ENCODE data around the gene ZNF775.

Gene ZNF775

GRCh38 chr7:150406567-150407421 is 27.7 kb downstream of the ZNF775 start:
- H3K36me3 ChIP-seq (replicated peaks): no peaks in the 10 kb centered on the region
- no peaks in the 10 kb centered on the region for H3K27me3 ChIP-seq (replicated peaks)
- TF ChIP-seq, protein P1, sequence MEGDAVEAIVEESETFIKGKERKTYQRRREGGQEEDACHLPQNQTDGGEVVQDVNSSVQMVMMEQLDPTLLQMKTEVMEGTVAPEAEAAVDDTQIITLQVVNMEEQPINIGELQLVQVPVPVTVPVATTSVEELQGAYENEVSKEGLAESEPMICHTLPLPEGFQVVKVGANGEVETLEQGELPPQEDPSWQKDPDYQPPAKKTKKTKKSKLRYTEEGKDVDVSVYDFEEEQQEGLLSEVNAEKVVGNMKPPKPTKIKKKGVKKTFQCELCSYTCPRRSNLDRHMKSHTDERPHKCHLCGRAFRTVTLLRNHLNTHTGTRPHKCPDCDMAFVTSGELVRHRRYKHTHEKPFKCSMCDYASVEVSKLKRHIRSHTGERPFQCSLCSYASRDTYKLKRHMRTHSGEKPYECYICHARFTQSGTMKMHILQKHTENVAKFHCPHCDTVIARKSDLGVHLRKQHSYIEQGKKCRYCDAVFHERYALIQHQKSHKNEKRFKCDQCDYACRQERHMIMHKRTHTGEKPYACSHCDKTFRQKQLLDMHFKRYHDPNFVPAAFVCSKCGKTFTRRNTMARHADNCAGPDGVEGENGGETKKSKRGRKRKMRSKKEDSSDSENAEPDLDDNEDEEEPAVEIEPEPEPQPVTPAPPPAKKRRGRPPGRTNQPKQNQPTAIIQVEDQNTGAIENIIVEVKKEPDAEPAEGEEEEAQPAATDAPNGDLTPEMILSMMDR (IDR thresholded peaks at IDR 0.05; ENCODE audit: low read depth, low read length, missing control alignments): no peak
- DNase-seq: no peak
- H3K4me3 ChIP-seq (ENCODE audit: low read depth, low read length): no peak overlapping the region
- in situ Hi-C loops (cut with HindIII; ENCODE audit: low pct_ligation_motif_present, low sequenced_read_pairs): no loop called here
- H3K27ac ChIP-seq: no peak overlapping the region

DNA sequence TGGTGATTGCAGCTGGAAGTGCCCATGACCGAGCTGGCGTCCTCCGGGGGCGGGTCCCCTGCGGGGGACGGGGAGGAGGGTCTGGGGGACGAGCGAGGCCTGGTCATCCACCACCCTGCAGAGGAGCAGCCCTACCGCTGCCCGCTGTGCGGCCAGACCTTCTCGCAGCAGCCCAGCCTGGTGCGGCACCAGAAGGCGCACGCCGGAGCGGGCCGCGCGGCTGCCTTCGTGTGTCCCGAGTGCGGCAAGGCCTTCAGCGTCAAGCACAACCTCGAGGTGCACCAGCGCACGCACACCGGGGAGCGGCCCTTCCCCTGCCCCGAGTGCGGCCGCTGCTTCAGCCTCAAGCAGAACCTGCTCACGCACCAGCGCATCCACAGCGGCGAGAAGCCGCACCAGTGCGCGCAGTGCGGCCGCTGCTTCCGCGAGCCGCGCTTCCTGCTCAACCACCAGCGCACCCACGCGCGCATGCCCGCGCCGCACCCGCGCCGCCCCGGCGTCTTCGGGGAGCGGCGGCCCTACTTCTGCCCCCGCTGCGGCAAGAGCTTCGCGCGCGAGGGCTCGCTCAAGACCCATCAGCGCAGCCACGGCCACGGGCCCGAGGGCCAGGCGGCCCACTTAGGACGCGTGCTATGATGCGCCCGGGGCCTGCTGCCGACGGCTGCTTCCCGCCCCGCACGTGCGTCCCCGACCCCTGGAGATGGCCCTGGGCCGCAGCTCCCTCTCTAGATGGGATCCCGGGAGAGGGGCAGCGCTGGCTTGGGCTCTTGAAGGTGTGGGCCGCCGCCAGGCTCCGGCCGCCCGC is 28.7 kb downstream of the ZNF775 start:
- TF ChIP-seq, protein P1 (IDR thresholded peaks at IDR 0.05; ENCODE audit: low read depth, low read length, missing control alignments): no peak

DNA sequence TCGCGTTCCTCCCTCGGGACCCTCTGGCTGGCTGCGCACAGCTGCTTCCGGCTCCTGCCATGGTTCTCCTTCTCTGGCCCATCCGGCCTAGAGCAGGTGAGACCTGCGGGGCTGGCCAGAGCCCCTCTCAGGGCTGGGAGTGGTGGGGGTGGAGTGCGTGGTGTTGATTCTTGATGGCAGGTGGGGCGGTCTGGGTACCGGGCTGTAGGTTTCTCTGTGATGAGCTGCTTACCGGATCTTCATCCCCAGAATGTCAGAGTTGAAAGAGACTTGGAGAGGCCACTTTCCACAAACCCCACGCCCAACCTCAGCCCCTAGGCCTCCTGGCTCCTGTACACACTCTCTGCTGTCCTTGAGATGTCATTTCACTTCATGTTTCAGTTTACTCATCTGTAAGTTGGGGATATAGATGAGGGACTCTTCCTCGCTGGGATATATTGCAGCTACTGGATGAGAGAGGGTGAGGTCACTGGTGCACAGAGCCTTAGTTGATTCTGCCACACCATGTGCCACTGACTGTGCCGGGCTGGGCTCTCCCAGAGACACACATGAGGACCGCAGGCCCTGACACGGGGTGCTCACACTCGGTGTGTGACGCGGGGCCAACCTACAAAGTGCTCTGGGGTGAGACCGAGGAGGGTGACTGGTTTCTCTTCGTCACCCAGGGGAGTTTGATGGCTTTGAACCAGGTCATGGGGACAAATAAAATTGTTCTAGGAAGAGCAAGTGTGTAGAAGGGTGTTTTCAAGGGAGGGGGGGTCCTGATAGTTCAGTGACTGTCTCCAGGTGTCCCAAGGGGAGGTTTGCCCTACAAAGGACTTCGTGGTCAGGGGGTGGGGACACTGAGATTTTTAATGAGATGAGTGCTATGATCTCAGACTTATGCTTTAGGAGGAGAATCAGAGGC is 29.5 kb downstream of the ZNF775 start:
- H3K27ac ChIP-seq: no peak overlapping the region
- no peaks in the 10 kb centered on the region for H3K27me3 ChIP-seq (replicated peaks)
- H3K4me3 ChIP-seq (ENCODE audit: low read depth, low read length): no peak overlapping the region
- in situ Hi-C loops (cut with HindIII; ENCODE audit: low pct_ligation_motif_present, low sequenced_read_pairs): no loop called here
- TF ChIP-seq, protein P1 (IDR thresholded peaks at IDR 0.05; ENCODE audit: low read depth, low read length, missing control alignments): no peak
- no peaks in the 10 kb centered on the region for H3K36me3 ChIP-seq (replicated peaks)
- DNase-seq: no peak

More for the DNA sequence above, 28.7 kb downstream of the ZNF775 start:
- H3K36me3 ChIP-seq (replicated peaks): no peaks in the 10 kb centered on the region
- in situ Hi-C loops (cut with HindIII; ENCODE audit: low pct_ligation_motif_present, low sequenced_read_pairs): no loop called here
- H3K4me3 ChIP-seq (ENCODE audit: low read depth, low read length): no peak overlapping the region
- no peak overlapping the region for H3K27ac ChIP-seq
- DNase-seq: no peak
- no peaks in the 10 kb centered on the region for H3K27me3 ChIP-seq (replicated peaks)

- DNase-seq: no peak
- TF ChIP-seq, protein P1 (IDR thresholded peaks at IDR 0.05; ENCODE audit: low read depth, low read length, missing control alignments): no peak
- in situ Hi-C loops (cut with HindIII; ENCODE audit: low pct_ligation_motif_present, low sequenced_read_pairs): no loop called here
- no peak overlapping the region for H3K27ac ChIP-seq
- no peak overlapping the region for H3K4me3 ChIP-seq (ENCODE audit: low read depth, low read length)
- H3K36me3 ChIP-seq (replicated peaks): no peaks in the 10 kb centered on the region
- no peaks in the 10 kb centered on the region for H3K27me3 ChIP-seq (replicated peaks)
Measured at GRCh38 chr7:150409300-150410030, 30.3 kb downstream of the ZNF775 start.

DNA sequence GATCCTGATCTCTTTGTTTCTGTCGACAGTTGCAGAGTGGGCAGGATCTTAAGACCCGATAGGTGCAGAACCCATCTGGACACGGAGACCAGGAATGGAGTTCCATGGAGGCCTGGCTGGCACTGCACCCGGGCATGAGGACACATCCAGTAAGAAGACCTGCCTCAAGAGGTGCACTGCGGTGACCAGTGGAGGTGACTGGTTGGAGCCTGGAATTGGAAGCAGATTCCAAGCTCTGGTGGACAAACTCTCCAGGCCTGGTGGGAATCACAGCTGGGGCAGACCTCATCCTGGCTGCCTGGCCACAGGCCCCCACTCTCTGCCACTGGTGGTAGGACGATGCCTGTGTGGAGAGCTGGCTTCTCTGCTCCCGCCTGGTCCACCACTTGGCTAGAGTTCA is 31.0 kb downstream of the ZNF775 start:
- in situ Hi-C loops (cut with HindIII; ENCODE audit: low pct_ligation_motif_present, low sequenced_read_pairs): no loop called here
- DNase-seq: no peak
- Histone ChIP-seq H3K27me3 (replicated peaks) (no peaks in the 10 kb centered on the region), H3K36me3 (replicated peaks) (no peaks in the 10 kb centered on the region), H3K4me3 (ENCODE audit: low read depth, low read length) (no peak overlapping the region), H3K27ac (no peak overlapping the region)
- TF ChIP-seq, protein P1 (IDR thresholded peaks at IDR 0.05; ENCODE audit: low read depth, low read length, missing control alignments): no peak
